ENCODE data around the gene NFIA.

The NFIA gene

DNA sequence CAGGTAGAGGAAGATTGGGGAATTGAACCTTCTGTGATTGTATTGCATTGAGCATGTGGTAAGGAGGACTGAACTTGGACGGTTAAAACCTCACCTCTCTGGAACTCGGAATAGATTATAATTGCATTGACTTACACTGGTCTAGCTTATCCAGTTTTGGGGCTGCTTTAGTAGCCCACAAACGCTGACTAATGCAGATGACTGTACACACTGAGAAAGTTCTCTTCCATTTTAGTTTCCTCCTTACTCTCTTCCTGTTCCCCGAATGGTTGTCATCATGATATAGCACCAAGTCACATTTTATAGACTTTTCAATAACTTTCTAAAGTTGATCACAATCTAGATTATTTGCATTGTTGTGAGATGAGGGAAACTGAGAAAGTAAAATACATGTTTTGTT lies 78.2 kb downstream of the NFIA start:
- no peaks in the 10 kb centered on the region for H3K27me3 ChIP-seq (ENCODE audit: control insufficient read depth, insufficient read depth, low read length)
- no peak overlapping the region for H3K9ac ChIP-seq
- no peaks in the 10 kb centered on the region for H3K4me1 ChIP-seq
- H3K4me2 ChIP-seq (ENCODE audit: low read length), result no peak overlapping the region
- no peaks in the 10 kb centered on the region for H3K36me3 ChIP-seq (ENCODE audit: control insufficient read depth, insufficient read depth, low read length)
- H3K79me2 ChIP-seq, result peaks cover 10% of the 10 kb centered on the region
- no peak overlapping the region for H3K4me3 ChIP-seq (ENCODE audit: low read depth, low read length)
- no peak overlapping the region for H3K27ac ChIP-seq
- H3K9me3 ChIP-seq (ENCODE audit: control insufficient read depth, low read length), result no peaks in the 10 kb centered on the region
- H2AFZ ChIP-seq, result no peak overlapping the region
- TF ChIP-seq, protein P1, sequence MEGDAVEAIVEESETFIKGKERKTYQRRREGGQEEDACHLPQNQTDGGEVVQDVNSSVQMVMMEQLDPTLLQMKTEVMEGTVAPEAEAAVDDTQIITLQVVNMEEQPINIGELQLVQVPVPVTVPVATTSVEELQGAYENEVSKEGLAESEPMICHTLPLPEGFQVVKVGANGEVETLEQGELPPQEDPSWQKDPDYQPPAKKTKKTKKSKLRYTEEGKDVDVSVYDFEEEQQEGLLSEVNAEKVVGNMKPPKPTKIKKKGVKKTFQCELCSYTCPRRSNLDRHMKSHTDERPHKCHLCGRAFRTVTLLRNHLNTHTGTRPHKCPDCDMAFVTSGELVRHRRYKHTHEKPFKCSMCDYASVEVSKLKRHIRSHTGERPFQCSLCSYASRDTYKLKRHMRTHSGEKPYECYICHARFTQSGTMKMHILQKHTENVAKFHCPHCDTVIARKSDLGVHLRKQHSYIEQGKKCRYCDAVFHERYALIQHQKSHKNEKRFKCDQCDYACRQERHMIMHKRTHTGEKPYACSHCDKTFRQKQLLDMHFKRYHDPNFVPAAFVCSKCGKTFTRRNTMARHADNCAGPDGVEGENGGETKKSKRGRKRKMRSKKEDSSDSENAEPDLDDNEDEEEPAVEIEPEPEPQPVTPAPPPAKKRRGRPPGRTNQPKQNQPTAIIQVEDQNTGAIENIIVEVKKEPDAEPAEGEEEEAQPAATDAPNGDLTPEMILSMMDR (IDR thresholded peaks at IDR 0.05), result no peak

DNA sequence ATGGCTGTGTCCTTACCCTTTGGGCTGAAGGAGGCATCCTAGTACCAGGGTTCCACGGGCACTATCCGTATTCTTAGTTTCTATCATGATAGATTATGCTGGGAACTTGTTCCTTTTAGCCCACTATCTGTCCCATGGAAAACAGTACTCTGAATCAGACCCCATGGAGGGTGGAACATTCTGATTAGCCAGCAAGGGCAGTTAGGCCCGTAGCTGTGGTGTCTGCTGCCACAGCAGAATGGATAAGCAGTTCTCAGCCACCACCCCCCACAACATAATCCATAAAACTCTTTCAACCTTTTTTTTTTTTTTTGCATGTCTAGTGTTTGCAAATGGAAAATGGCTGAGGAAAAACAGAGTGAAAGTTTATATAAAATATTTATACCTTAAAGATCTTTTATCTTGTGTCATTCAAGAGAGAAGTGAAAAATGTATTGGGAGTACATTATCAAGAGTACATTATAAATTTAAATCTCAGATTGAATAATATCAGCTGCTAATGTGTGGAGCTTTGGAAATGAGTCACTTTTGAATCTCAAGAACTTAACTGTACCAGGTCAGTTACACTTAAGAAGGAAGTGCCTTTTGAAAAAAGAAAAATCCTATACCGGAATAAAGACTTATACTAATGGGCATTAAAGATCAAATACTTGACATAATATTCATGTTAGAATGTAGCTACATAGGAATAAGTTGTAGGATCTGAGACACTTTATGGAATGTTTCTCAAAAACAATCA lies 80.3 kb downstream of the NFIA start:
- H3K4me2 ChIP-seq (ENCODE audit: low read length), result no peak overlapping the region
- no peak overlapping the region for H3K9ac ChIP-seq
- no peaks in the 10 kb centered on the region for H3K36me3 ChIP-seq (ENCODE audit: control insufficient read depth, insufficient read depth, low read length)
- TF ChIP-seq, protein P1 (IDR thresholded peaks at IDR 0.05), result no peak
- no peak overlapping the region for H3K4me3 ChIP-seq (ENCODE audit: low read depth, low read length)
- no peaks in the 10 kb centered on the region for H3K9me3 ChIP-seq (ENCODE audit: control insufficient read depth, low read length)
- H2AFZ ChIP-seq, result no peak overlapping the region
- no peaks in the 10 kb centered on the region for H3K27me3 ChIP-seq (ENCODE audit: control insufficient read depth, insufficient read depth, low read length)
- H3K27ac ChIP-seq, result no peak overlapping the region
- no peaks in the 10 kb centered on the region for H3K4me1 ChIP-seq
- H3K79me2 ChIP-seq, result peaks cover 13% of the 10 kb centered on the region

DNA sequence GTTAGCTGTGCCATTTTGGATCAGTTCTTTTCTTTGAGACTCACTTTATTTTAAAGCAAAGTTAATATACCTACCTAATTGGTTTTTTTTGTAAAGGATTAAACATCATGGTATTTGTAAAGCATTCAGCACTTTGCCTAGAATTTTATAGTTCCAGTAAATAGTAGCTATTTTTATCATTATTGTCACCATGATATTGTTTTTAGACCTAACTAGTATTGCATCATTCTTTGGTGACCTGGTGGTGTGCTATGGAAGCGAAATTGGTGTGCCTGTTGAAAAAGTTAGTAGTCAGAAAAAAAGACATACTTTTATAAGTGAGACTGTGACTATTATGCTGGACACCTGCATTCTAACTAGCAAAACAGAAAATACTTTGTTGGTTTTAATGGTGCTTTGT lies 81.0 kb downstream of the NFIA start:
- Histone ChIP-seq H3K4me2 (ENCODE audit: low read length) (no peak overlapping the region), H3K36me3 (ENCODE audit: control insufficient read depth, insufficient read depth, low read length) (no peaks in the 10 kb centered on the region), H3K4me1 (no peaks in the 10 kb centered on the region), H3K27ac (no peak overlapping the region), H3K4me3 (ENCODE audit: low read depth, low read length) (no peak overlapping the region), H3K9ac (no peak overlapping the region), H2AFZ (no peak overlapping the region), H3K9me3 (ENCODE audit: control insufficient read depth, low read length) (no peaks in the 10 kb centered on the region), H3K27me3 (ENCODE audit: control insufficient read depth, insufficient read depth, low read length) (no peaks in the 10 kb centered on the region), H3K79me2 (peaks cover 13% of the 10 kb centered on the region)
- TF ChIP-seq, protein P1 (IDR thresholded peaks at IDR 0.05), result no peak

DNA sequence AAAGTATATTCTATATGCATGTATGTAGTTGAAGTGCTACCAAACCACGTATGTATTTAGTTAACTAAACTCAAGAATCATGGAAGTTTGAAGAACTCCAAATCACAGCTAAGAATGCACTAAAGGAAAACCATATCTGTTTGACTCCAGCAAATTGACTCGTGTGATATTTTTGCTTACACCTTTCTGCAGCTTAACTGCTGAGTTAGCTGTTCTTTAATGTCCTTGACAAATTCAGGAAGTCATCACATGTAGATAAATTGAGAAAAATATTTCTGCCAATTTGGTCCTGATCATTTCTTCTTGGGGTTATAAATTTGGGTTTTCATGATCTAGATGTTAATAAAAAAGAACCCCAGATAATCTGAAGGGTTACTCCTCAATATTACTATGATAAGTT lies 83.0 kb downstream of the NFIA start:
- Histone ChIP-seq H3K27me3 (ENCODE audit: control insufficient read depth, insufficient read depth, low read length) (no peaks in the 10 kb centered on the region), H3K27ac (no peak overlapping the region), H3K9me3 (ENCODE audit: control insufficient read depth, low read length) (no peaks in the 10 kb centered on the region), H3K36me3 (ENCODE audit: control insufficient read depth, insufficient read depth, low read length) (no peaks in the 10 kb centered on the region), H2AFZ (no peak overlapping the region), H3K4me3 (ENCODE audit: low read depth, low read length) (no peak overlapping the region), H3K79me2 (peaks cover 13% of the 10 kb centered on the region), H3K9ac (no peak overlapping the region), H3K4me2 (ENCODE audit: low read length) (no peak overlapping the region), H3K4me1 (peaks cover 9% of the 10 kb centered on the region)
- TF ChIP-seq, protein P1 (IDR thresholded peaks at IDR 0.05), result no peak

DNA sequence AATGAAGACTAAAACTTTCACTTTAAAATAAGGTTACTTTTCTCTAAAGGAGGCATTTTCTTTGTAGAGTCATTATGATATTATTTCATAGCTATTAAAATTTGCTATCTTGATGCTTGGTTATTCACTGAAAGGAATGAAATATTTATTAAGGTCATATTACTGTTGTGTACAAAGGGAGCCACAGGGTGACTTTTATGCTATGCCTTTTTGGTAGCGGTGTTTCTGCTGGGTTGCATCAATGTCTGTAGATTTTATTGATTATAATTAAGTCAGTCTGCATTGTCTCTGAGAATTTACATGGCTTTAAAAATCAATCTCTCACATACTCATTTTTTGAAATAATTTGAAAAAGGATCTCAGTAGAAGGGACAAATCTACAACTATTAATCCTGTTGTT lies 84.9 kb downstream of the NFIA start:
- Histone ChIP-seq H3K4me3 (ENCODE audit: low read depth, low read length) (no peak overlapping the region), H3K79me2 (peaks cover 13% of the 10 kb centered on the region), H3K9ac (no peak overlapping the region), H3K27ac (no peak overlapping the region), H3K36me3 (ENCODE audit: control insufficient read depth, insufficient read depth, low read length) (no peaks in the 10 kb centered on the region), H3K9me3 (ENCODE audit: control insufficient read depth, low read length) (no peaks in the 10 kb centered on the region), H3K4me1 (peaks cover 18% of the 10 kb centered on the region), H3K4me2 (ENCODE audit: low read length) (no peak overlapping the region), H2AFZ (no peak overlapping the region), H3K27me3 (ENCODE audit: control insufficient read depth, insufficient read depth, low read length) (no peaks in the 10 kb centered on the region)
- TF ChIP-seq, protein P1 (IDR thresholded peaks at IDR 0.05), result no peak

Data from parathyroid adenoma (tissue), 2 donors.